Stimulated activated CD8-positive, alpha-beta memory T cell treated with anti-CD3 and anti-CD28 coated beads, Interleukin-7, amount 100 ng/mL, for 24 hours (primary cell): ENCODE data around the gene PARD3.

Experiments used
- DNase-seq: peaks from one replicate; pipeline ENCODE4 v3.0.0-alpha.2; 2020; ENCODE audit warnings: low read depth

Gene PARD3

GRCh38 chr10:34492081-34492480 lies 323.0 kb downstream of the PARD3 start:
- DNase-seq, result no peak

- DNase-seq, result no peak
These were observed 323.4 kb downstream of the PARD3 start for GRCh38 chr10:34491678-34492077.

- DNase-seq, result no peak
These were observed 324.9 kb downstream of the PARD3 start for GRCh38 chr10:34489973-34490745.

GRCh38 chr10:34489411-34489810 lies 325.7 kb downstream of the PARD3 start:
- DNase-seq, result no peak

GRCh38 chr10:34488476-34489130 lies 326.5 kb downstream of the PARD3 start:
- DNase-seq, result no peak

- DNase-seq, result no peak
These were observed 329.1 kb downstream of the PARD3 start for GRCh38 chr10:34486008-34486407.

- DNase-seq, result no peak
These were observed 330.9 kb downstream of the PARD3 start for GRCh38 chr10:34484164-34484563.

- no peak for DNase-seq
These were observed 334.8 kb downstream of the PARD3 start for GRCh38 chr10:34480345-34480744.

- no peak for DNase-seq
These were observed 335.4 kb downstream of the PARD3 start for GRCh38 chr10:34479520-34480179.

GRCh38 chr10:34477249-34477648 lies 337.8 kb downstream of the PARD3 start:
- DNase-seq, result no peak

GRCh38 chr10:34476608-34477007 lies 338.5 kb downstream of the PARD3 start:
- no peak for DNase-seq

GRCh38 chr10:34475786-34476185 lies 339.3 kb downstream of the PARD3 start:
- no peak for DNase-seq

GRCh38 chr10:34475274-34475646 lies 339.8 kb downstream of the PARD3 start:
- no peak for DNase-seq

GRCh38 chr10:34474555-34475273 lies 340.4 kb downstream of the PARD3 start:
- no peak for DNase-seq

- DNase-seq, result no peak
These were observed 341.1 kb downstream of the PARD3 start for GRCh38 chr10:34474009-34474376.

- no peak for DNase-seq
These were observed 341.7 kb downstream of the PARD3 start for GRCh38 chr10:34473174-34474008.

GRCh38 chr10:34470307-34470706 lies 344.8 kb downstream of the PARD3 start:
- DNase-seq, result no peak

GRCh38 chr10:34469446-34469845 lies 345.6 kb downstream of the PARD3 start:
- no peak for DNase-seq

- DNase-seq, result no peak
These were observed 347.2 kb downstream of the PARD3 start for GRCh38 chr10:34467902-34468301.

GRCh38 chr10:34467364-34467763 lies 347.7 kb downstream of the PARD3 start:
- no peak for DNase-seq

- DNase-seq, result no peak
These were observed 349.4 kb downstream of the PARD3 start for GRCh38 chr10:34465678-34466077.

- DNase-seq, result no peak
These were observed 350.5 kb downstream of the PARD3 start for GRCh38 chr10:34464591-34464990.
